Activated T-cell treated with anti-CD3 and anti-CD28 coated beads for 48 hours (primary cell): ENCODE results near the gene FOLR1.
A peak's percentile ranks its signal among the peaks of the same experiment; 100 is the strongest.
"Not testable (repeated sequence)": the region's sequence is repeated elsewhere in the genome, so short reads cannot be mapped to it uniquely, and the experiment has no call there.

Source experiments
- DNase-seq: peaks from one replicate; pipeline ENCODE4 v3.0.0-alpha.2; 2020; ENCODE audit warnings: low read depth

The FOLR1 gene

GRCh38 chr11:72181553-72181958 is 10.4 kb upstream of the FOLR1 start:
- not testable (repeated sequence) for DNase-seq

- DNase-seq, result no peak
Observed at GRCh38 chr11:72188267-72188666, 3.7 kb upstream of the FOLR1 start.

- DNase-seq, result no peak
Observed at GRCh38 chr11:72189455-72190250, 2.3 kb upstream of the FOLR1 start.

- DNase-seq, result no peak
Observed at GRCh38 chr11:72190631-72191071, 1.3 kb upstream of the FOLR1 start.

- no peak for DNase-seq
Observed at GRCh38 chr11:72195518-72196270, 3.8 kb downstream of the FOLR1 start.

GRCh38 chr11:72201445-72201844 is 9.5 kb downstream of the FOLR1 start:
- not testable (repeated sequence) for DNase-seq

- DNase-seq, result no peak
Observed at GRCh38 chr11:72202571-72202970, 10.6 kb downstream of the FOLR1 start.

GRCh38 chr11:72203163-72203562 is 11.2 kb downstream of the FOLR1 start:
- DNase-seq, result no peak

GRCh38 chr11:72204886-72205285 is 12.9 kb downstream of the FOLR1 start:
- no peak for DNase-seq

- DNase-seq, result not testable (repeated sequence)
Observed at GRCh38 chr11:72206794-72207193, 14.9 kb downstream of the FOLR1 start.

- DNase-seq, result no peak
Observed at GRCh38 chr11:72208281-72208680, 16.3 kb downstream of the FOLR1 start.

- DNase-seq, result no peak
Observed at GRCh38 chr11:72209101-72209500, 17.2 kb downstream of the FOLR1 start.

GRCh38 chr11:72216638-72217037 is 24.7 kb downstream of the FOLR1 start, which contains the start of gene FOLR2:
Gene FOLR2, plus strand, starts transcription at chr11:72216794. Its CDS starts 1,791 bp downstream, at chr11:72218585.
- no peak for DNase-seq

GRCh38 chr11:72217841-72218240 is 25.9 kb downstream of the FOLR1 start:
- no peak for DNase-seq

- DNase-seq, result no peak
Observed at GRCh38 chr11:72218251-72218745, 26.4 kb downstream of the FOLR1 start.

- no peak for DNase-seq
Observed at GRCh38 chr11:72220696-72221363, 28.9 kb downstream of the FOLR1 start.

- DNase-seq, result no peak
Observed at GRCh38 chr11:72221386-72222075, 29.6 kb downstream of the FOLR1 start.

- DNase-seq, result no peak
Observed at GRCh38 chr11:72222106-72222891, 30.4 kb downstream of the FOLR1 start.

GRCh38 chr11:72222907-72223614 is 31.1 kb downstream of the FOLR1 start:
- DNase-seq, result peak; percentile 91
